Measurements from ENCODE around the gene SPI1. TPM values are rescaled to one million over a fixed set of nuclear protein-coding genes. Genes with fewer than 3 reads are reported as not detected.

Gene SPI1
- total RNA-seq, 3 donors from 2014 or later = 4.9 to 21.0 (median 20.6) TPM

- Histone ChIP-seq H3K4me3 (no peak overlapping the region), H3K9me3 (no peaks in the 10 kb centered on the region), H3K36me3 (ENCODE audit: low read depth) (peaks cover 9% of the 10 kb centered on the region), H3K4me1 (ENCODE audit: low read depth) (peaks cover 13% of the 10 kb centered on the region)
- intact Hi-C loops (cut with DNase I, micrococcal nuclease) = no loop called here
- ATAC-seq (peak; percentile 61), DNase-seq (peak; percentile 70 to 78 (median 74))
- TF ChIP-seq CTCF (IDR thresholded peaks at IDR 0.05) = no peak
These were observed 37.7 kb upstream of the SPI1 start for GRCh38 chr11:47415949-47416472.

GRCh38 chr11:47415091-47415854, 36.9 kb upstream of the SPI1 start:
- ATAC-seq (no peak), DNase-seq (peak in 1 of 3 donors; percentile 25)
- TF ChIP-seq CTCF (IDR thresholded peaks at IDR 0.05) = no peak
- H3K4me3 ChIP-seq = no peak overlapping the region
- peaks cover 9% of the 10 kb centered on the region for H3K36me3 ChIP-seq (ENCODE audit: low read depth)
- intact Hi-C loops (cut with DNase I, micrococcal nuclease) = no loop called here
- no peaks in the 10 kb centered on the region for H3K9me3 ChIP-seq
- peaks cover 13% of the 10 kb centered on the region for H3K4me1 ChIP-seq (ENCODE audit: low read depth)

GRCh38 chr11:47414685-47415070, 36.3 kb upstream of the SPI1 start:
- no peak for DNase-seq
- H3K4me1 ChIP-seq (ENCODE audit: low read depth) = peaks cover 13% of the 10 kb centered on the region
- no peak for ATAC-seq
- no peak overlapping the region for H3K4me3 ChIP-seq
- no peak for TF ChIP-seq CTCF (IDR thresholded peaks at IDR 0.05)
- H3K9me3 ChIP-seq = no peaks in the 10 kb centered on the region
- H3K36me3 ChIP-seq (ENCODE audit: low read depth) = peaks cover 4% of the 10 kb centered on the region
- intact Hi-C loops (cut with DNase I, micrococcal nuclease) = no loop called here

GRCh38 chr11:47413908-47414684, 35.7 kb upstream of the SPI1 start:
- intact Hi-C loops (cut with DNase I, micrococcal nuclease) = no loop called here
- peaks cover 14% of the 10 kb centered on the region for H3K4me1 ChIP-seq (ENCODE audit: low read depth)
- no peak for ATAC-seq
- no peak overlapping the region for H3K4me3 ChIP-seq
- H3K36me3 ChIP-seq (ENCODE audit: low read depth) = peaks cover 4% of the 10 kb centered on the region
- TF ChIP-seq CTCF (IDR thresholded peaks at IDR 0.05) = no peak
- H3K9me3 ChIP-seq = no peaks in the 10 kb centered on the region
- DNase-seq = no peak

- Histone ChIP-seq H3K36me3 (ENCODE audit: low read depth) (no peaks in the 10 kb centered on the region), H3K4me3 (no peak overlapping the region), H3K4me1 (ENCODE audit: low read depth) (peaks cover 15% of the 10 kb centered on the region), H3K9me3 (no peaks in the 10 kb centered on the region)
- no peak for DNase-seq
- intact Hi-C loops (cut with DNase I, micrococcal nuclease) = no loop called here
- TF ChIP-seq CTCF (IDR thresholded peaks at IDR 0.05) = no peak
- no peak for ATAC-seq
These were observed 35.0 kb upstream of the SPI1 start for GRCh38 chr11:47413351-47413750.
